GM18868 (cell line): ENCODE results near the gene SLC23A3.

Experiments used
- ATAC-seq: cut with Tn5 transposase; IDR thresholded peaks from one replicate; pipeline ENCODE4 v1.9.1; 2021; ENCODE audit warnings: mild to moderate bottlenecking, moderate library complexity; ENCODE audit not compliant: unreplicated experiment

Gene SLC23A3

DNA sequence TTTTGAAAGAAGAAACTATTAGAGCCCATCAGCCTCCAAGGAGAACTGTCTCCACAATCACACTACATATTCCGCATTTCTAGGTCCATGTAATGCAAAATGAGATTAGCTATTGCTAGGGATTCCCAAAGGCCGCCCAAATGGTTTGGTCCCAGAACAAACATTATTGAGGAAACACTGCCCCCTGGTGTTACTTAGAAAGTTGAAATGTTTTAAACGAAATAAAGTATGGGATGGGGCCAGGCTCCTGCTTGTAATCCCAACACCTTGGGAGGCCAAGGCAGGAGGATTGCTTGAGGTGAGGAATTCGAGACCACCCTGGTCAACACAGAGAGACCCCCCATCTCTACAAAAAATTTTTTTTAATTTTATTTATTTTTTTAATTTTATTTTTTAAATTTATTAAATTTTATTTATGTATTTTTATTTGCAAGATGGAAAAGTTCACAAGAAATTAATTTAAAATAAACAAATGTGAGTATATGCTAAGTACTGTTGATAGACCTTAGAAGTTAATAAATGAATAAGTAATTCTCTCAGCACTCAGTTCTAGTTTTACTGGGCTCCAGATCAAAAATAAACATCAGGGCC, 14.7 kb downstream of the SLC23A3 start:
- no peak for ATAC-seq

DNA sequence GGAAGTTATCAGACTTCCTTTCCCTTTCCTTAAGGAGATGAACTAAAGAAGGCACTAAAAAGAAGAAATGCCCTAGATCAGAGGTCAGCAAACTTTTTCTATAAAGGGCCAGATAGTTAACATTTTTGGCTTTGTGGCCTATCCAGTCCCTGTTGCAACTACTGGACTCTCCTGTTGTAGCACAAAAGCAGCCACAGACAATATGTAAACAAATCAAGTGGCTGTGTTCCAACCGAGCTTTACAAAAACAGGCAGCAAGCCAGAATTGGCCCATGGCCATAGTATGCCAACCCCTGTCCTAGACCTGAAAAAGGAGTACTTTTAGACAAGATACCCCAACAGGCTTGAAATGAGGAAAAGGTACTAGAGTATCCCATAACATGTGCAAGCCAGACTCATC, 20.2 kb downstream of the SLC23A3 start:
- no peak for ATAC-seq

GRCh38 chr2:219142329-219142728, 27.5 kb downstream of the SLC23A3 start:
- no peak for ATAC-seq

- no peak for ATAC-seq
These were observed 29.1 kb downstream of the SLC23A3 start for GRCh38 chr2:219140722-219141121.

DNA sequence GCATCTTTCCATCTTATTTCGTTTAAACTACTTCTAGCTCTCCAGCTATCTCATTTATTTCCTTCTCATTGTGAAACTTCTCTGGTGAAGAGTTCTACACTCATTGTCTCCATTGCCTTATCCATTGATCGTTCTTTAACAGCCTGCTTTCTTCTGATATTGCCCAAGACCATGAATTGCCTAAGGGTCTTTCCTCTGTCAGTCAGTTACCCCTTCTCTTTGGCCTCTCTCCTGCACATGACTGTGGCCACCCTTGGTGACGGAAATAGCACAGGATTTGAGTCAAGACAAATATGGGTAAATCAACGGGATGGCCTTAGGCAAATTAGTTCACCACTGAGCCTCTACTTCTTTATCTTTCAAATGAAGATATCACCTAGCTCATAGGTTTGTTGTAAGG, 35.9 kb downstream of the SLC23A3 start:
- no peak for ATAC-seq

GRCh38 chr2:219131744-219132143, 38.1 kb downstream of the SLC23A3 start:
- ATAC-seq, result no peak

DNA sequence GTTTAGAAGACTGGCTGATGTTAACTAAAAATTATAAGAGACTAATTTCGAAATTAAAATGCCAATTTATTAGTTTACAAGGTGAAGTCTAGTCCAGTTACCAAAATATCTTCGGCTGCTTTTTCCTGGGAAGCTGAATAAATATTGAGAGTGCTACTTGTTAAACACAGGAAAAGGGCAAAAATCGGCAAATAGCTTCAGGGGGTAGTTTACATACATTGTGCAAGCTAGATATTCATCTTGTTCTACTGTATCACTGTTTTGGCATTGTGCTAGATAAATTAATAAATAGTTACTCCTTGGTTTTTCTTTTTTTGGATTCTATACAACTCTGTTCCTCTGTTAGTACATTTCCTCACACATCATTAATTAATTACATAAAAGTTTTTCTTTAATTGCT, 38.5 kb downstream of the SLC23A3 start:
- no peak for ATAC-seq

DNA sequence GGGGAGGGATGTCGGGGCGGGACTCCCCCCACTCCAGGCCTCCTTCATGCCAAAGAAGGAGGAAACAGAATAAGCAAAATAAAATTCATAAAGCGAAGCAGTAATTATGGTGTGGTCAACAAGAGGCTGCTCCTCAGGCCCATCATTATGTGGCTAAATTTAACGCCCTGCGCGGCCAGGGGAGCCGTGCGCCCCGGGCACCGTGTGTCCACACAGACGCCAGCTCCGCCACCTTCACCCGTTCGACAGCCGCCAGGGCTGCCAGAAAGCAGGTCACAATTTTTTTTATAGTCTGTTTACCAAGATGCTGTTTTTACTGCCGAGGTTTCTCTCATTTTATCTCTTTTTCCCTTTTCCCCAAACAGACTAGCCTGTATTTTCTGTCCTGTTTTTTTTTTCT, 40.2 kb downstream of the SLC23A3 start:
- ATAC-seq, result no peak

DNA sequence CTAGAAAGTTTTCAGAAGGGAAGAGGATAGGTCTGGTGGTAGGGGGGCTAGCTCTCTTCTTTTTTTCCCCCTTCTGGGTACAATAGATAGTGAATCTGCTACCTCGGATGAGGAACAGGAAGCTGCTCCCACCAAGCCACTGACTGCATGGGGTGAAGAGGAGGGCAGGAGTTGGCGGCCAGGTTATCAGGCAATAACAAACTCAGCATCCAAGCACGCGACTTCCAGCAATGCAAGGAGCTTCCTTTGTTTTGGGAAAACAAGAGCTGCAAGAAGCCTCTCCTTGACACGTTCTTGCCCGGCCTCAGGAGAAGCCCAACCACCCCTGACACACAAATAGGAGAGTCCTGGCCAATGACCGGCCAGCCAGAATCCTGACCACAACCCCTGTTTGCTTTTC, 41.4 kb downstream of the SLC23A3 start:
- no peak for ATAC-seq

DNA sequence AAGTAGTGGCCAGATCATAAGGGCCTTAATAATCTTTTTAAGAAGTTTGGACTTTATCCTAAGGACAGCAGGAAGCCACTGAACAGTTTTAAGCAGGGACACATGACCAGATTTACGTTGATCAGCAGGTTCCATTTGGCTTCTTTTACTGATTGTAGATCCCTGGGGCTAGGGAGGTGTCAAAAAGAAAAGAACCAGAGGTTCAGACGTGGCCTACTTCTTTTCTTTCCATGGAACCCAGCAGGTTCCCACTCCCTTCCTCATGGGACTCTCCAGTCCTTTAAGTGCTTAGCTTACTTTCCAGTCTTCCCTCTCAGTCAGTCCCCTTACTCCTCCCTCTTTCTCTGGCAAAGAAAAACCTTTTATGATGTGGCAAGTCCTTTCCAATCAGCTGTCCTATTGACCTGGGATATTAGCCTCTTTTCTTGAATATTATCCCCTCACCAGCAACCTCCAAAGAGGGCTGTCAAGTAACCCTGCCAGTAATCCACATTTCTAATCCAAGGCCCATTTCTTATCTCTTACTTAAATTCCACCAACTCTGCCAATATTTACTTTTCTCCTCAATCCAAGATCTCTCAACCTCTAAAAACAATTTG, 42.7 kb downstream of the SLC23A3 start:
- ATAC-seq, result no peak

GRCh38 chr2:219126555-219126954, 43.3 kb downstream of the SLC23A3 start:
- no peak for ATAC-seq

DNA sequence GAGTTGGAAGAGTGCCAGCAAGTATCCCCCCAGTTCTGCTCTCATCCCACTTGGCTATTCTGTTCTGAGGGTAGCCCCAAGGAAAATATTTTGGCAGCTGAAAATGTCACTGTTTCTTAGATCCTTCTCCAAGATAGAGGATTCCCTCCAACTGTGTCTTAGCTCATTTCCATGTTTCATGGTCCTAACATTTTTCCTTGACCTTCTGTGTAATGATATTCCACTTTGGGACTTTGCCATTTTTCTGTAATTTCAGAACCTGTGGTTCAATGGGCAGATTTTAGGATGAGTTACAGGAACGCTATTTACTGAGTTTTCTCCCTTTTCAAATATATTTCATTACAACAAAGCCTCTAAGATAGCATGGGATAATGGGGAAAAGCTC, 44.0 kb downstream of the SLC23A3 start:
- ATAC-seq, result no peak

- ATAC-seq, result no peak
These were observed 44.5 kb downstream of the SLC23A3 start for GRCh38 chr2:219125225-219125885.

DNA sequence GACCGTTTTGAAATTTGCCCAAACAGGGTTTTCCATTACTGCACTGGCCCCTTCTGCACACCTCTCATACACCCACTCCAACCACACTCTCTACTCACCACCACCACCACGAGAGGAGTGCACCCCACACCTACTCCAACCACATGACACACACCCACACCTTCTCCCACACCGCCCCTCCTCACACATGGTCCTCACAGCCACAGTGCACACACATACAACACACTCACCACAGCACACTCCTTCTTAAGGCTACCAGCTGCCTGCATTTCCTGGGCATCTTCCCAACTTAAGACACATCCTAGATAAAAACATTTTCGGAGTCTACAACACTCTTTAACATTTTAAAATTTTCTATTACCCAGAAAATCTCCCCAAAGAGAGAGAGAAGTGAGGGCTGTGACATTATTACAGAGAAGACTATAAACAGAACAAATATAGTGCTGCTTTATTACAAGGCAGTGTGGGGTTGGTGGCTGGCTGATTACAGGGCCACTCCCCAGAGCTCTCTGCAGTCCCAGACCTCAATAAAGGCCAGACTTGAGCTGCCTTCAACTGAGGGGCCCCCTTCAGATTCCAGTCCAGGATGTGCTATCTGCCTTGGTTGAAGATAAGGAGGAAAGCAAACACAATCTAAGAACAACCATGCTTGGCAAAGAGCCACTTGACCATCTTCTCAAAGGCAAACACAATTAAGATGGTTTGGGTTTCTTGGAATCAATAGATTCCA, 45.3 kb downstream of the SLC23A3 start:
- no peak for ATAC-seq

DNA sequence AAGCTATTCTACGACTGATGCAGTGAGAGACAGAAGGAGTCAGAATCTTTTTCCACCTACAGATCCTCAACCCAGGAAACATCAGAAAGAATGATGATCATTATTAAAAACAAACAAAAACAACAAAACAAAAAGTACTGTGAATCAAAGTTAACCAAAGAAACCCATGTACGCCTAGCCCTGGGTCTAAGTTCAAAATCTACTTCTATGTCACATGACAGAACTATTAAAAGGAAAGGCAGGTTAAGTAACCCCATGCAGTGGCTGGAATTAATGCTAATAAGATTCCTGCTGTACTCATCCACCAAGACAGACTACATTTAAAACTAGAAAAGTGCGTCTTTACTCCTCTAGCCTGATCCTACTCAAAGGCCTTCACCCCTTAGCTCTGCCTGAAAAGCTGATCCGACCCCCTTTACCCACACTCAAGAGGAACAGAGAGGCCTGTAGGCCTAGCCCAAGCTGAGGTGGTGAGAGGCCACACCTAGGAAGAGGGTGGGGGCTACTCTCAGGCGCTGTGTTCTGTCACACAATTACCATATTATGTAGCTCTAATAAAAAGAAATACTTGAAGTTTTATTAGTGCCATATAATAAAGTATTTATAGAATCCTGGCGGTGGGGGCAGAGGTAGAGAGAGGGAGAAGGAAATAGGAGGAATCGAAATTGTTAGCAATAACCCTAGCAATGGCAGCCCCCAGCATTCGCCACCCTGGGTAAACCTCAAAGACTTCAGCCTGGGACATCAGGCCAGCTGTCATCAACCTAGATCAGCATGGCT, 46.3 kb downstream of the SLC23A3 start:
- no peak for ATAC-seq

DNA sequence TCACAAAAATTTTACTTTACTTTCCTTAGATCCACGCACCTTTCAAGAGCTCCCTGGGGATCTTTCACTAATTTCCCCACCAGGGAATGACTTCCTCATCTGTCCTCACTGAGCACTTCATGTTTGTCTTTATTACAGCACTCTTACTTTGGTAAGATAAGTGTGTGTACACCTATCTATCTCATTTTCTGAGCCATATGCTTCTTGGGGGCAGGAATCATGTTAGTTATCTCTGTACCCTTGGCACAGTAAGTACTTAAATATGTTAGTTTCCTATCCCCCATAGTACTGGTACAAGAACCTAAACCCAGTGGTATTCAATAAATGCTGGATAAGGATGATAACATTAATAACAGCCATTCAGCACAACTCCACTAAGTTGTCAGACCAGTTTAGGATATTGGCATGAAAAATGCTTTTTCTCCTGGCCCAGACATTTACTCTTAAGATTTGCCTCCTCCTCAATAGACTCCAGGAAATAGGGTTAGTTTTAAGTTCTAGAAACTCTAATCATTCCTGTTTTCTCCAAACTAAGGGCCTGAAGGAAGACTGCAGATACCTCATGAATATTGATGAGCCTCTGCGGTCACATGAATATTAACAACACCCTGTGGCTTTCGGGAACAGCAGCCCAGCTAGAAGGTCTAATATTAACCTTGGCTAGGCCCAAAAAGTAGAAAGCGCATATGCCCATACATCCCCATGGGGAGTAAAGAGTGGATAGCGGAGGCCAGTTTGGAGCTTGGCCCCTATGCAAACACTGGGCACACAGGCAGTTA, 47.4 kb downstream of the SLC23A3 start:
- ATAC-seq, result no peak

- no peak for ATAC-seq
These were observed 49.7 kb downstream of the SLC23A3 start for GRCh38 chr2:219120082-219120481.

DNA sequence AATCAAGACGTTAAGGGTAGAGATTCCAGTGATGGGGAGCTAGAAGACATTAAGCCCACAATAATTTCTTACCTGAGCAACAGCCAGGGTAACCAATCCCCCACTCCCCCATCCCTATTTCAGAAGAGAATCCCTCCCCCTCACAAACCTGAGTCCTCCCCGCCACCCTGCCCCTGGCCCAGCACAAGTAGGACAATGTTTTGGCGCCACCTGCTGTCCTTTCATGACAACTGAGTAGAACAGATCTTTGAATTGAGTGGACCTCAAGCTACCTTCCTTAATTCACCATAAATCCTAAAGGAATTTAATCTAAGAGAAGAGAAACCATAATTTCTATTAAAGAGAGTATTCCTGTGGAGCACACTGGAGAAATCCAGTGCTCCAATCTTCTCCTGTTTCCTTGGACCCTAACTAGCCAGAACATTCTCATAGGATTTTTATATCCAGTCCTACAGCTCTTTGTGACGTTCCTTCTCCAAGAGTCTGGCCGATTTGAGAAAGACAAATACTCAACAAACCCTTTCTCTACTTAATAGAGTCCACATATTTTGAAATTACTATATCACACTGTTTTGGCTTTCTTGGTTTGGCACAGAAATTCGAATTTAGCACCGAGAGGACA, 50.3 kb downstream of the SLC23A3 start:
- no peak for ATAC-seq

- no peak for ATAC-seq
These were observed 51.3 kb downstream of the SLC23A3 start for GRCh38 chr2:219118504-219118903.
